HEK293 (cell line): ENCODE results near the gene FZD7.
A peak's percentile ranks its signal among the peaks of the same experiment; 100 is the strongest.

Experiments used
- CTCF ChIA-PET: fragments of 350-600 bp; formaldehyde crosslinking; extraction: SDS; loops from one replicate; lab custom pipeline; 2021; ENCODE audit warnings: antibody characterized with exemption; lab: Yijun Ruan, JAX
- POLR2A ChIA-PET: fragments of 300-600 bp; formaldehyde crosslinking; extraction: SDS; loops from one replicate; lab custom pipeline; 2020; ENCODE audit warnings: antibody characterized with exemption, inconsistent platforms; lab: Yijun Ruan, JAX
- H3K27ac ChIP-seq: fragments of 200-500 bp; sonication (Bioruptor generic); 2 replicates; pipeline ENCODE4 v1.5.1; 2014; ENCODE audit warnings: low read depth, low read length, control low read depth, inconsistent platforms; ENCODE audit errors: extremely low read depth
- H3K36me3 ChIP-seq, 2 experiments: fragments of 200-500 bp in 1 of 2; sonication (Bioruptor generic) in 1 of 2; 1 replicate in 1 of 2; 2 replicates in 1 of 2; pipeline ENCODE4 v1.5.1; 2014 to 2017; ENCODE audit warnings: inconsistent platforms in 2 of 2, low read length in 2 of 2; ENCODE audit not compliant: control insufficient read depth in 2 of 2, insufficient read depth in 1 of 2
- H3K4me1 ChIP-seq: fragments of 200-500 bp; sonication (Bioruptor generic); 2 replicates; pipeline ENCODE4 v1.5.1; 2014; ENCODE audit warnings: mild to moderate bottlenecking, low read length, inconsistent platforms; ENCODE audit not compliant: control insufficient read depth, insufficient read depth
- H3K4me3 ChIP-seq: 2 replicates; pipeline ENCODE4 v1.5.1; 2011; ENCODE audit warnings: low read depth, mild to moderate bottlenecking, control low read depth, low read length, moderate library complexity
- H3K9me3 ChIP-seq: fragments of 200-500 bp; sonication (Bioruptor generic); 2 replicates; pipeline ENCODE4 v1.5.1; 2014; ENCODE audit warnings: low read depth, low read length, inconsistent platforms; ENCODE audit not compliant: control insufficient read depth, insufficient read depth
- ZBTB20 ChIP-seq: fragments of 450-650 bp; formaldehyde crosslinking; IDR thresholded peaks from 2 replicates; pipeline ENCODE4 v1.5.1; 2016; ENCODE audit warnings: missing biosample characterization, missing genetic modification characterization
- ZFP37 ChIP-seq: fragments of 450-650 bp; formaldehyde crosslinking; IDR thresholded peaks from 2 replicates; pipeline ENCODE4 v1.5.1; 2016; ENCODE audit warnings: missing biosample characterization, missing genetic modification characterization
- ZNF292 ChIP-seq: fragments of 450-650 bp; formaldehyde crosslinking; IDR thresholded peaks from 2 replicates; pipeline ENCODE4 v1.5.1; 2016; ENCODE audit warnings: low read depth, missing biosample characterization, missing genetic modification characterization, borderline replicate concordance
- ZNF366 ChIP-seq: fragments of 450-650 bp; formaldehyde crosslinking; conservative IDR thresholded peaks from 2 replicates; pipeline ENCODE4 v1.5.1; 2016; ENCODE audit warnings: missing biosample characterization, missing genetic modification characterization
- ZNF433 ChIP-seq: fragments of 450-650 bp; formaldehyde crosslinking; IDR thresholded peaks from 2 replicates; pipeline ENCODE4 v1.5.1; 2016; ENCODE audit warnings: missing biosample characterization, missing genetic modification characterization, low read depth
- ZNF707 ChIP-seq: fragments of 450-650 bp; formaldehyde crosslinking; IDR thresholded peaks from 2 replicates; pipeline ENCODE4 v1.5.1; 2016; ENCODE audit warnings: missing biosample characterization, missing genetic modification characterization
- ZNF76 ChIP-seq: fragments of 450-650 bp; formaldehyde crosslinking; IDR thresholded peaks from 2 replicates; pipeline ENCODE4; 2016; ENCODE audit warnings: low read depth, missing biosample characterization, missing genetic modification characterization, borderline replicate concordance
- ZNF785 ChIP-seq: fragments of 450-650 bp; formaldehyde crosslinking; IDR thresholded peaks from 2 replicates; pipeline ENCODE4 v1.5.1; 2016; ENCODE audit warnings: missing biosample characterization, missing genetic modification characterization
- TF ChIP-seq, protein P1 (sequence below): fragments of 450-650 bp; formaldehyde crosslinking; IDR thresholded peaks from 2 replicates; pipeline ENCODE4 v1.5.1; 2016; ENCODE audit warnings: missing biosample characterization, missing genetic modification characterization
- TF ChIP-seq, protein P2 (sequence below): fragments of 450-650 bp; IDR thresholded peaks from 2 replicates; pipeline ENCODE4 v1.5.1; 2018; ENCODE audit warnings: missing biosample characterization, mild to moderate bottlenecking, missing genetic modification characterization
- TF ChIP-seq, protein P3 (sequence below): fragments of 450-650 bp; formaldehyde crosslinking; conservative IDR thresholded peaks from 2 replicates; pipeline ENCODE4 v1.5.1; 2016; ENCODE audit warnings: low read depth, missing biosample characterization, missing genetic modification characterization
- TF ChIP-seq, protein P4 (sequence below): fragments of 450-650 bp; formaldehyde crosslinking; IDR thresholded peaks from 2 replicates; pipeline ENCODE4 v1.5.1; 2017; ENCODE audit warnings: missing biosample characterization, missing genetic modification characterization

The FZD7 gene

DNA sequence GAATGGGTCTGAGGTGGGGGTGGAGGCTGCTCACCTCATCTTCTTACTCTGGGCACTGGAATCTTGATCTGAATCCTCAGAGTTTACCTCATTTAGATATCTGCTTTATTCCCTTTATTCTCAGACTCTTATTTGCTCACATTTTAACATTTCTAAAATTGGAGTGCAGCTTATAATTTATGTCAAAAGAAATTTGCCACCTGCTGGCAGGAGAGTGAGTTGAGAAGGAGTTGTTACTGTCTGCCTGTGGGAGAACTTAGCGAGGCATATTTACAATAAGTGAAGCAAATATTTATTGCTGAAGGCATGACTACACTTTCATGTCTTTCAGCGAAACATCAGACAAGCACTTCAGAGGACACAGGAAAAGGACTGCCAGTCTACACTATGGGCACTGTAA is 23.0 kb downstream of the FZD7 start (continued):
- no peak for TF ChIP-seq ZNF707
- no peak for TF ChIP-seq ZFP37 (tag by site-specific recombination)
- TF ChIP-seq ZNF76 (tag by site-specific recombination) = no peak
- TF ChIP-seq ZNF433 (tag by site-specific recombination) = no peak
- no peak for TF ChIP-seq ZNF785 (tag by site-specific recombination)

DNA sequence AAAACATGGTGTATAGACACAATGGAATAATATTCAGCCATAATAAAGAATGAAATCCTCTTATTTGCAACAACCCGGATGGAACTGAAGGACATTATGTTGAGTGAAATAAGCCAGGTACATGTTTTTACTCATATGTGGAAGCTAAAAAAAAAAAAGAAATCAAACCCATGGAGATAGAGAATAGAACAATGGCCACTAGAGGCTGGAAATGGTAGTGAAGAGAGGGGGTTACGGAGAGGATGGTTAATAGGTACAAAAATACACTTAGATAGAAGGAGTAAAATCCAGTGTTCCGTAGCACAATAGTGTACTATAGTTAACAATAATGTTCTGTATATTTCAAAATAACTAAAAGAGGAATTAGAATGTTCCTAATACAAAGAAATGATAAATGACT is 26.6 kb downstream of the FZD7 start:
- H3K9me3 ChIP-seq = no peaks in the 10 kb centered on the region
- H3K4me1 ChIP-seq = no peaks in the 10 kb centered on the region
- CTCF ChIA-PET = interaction anchor here (0.6 to 1.0 kb wide), 3 partner anchors 14 to 1021 kb away, joined by 3 to 5 read pairs (median 3); no protein-coding TSS in a partner anchor
- no peaks in the 10 kb centered on the region for H3K36me3 ChIP-seq
- no peak overlapping the region for H3K27ac ChIP-seq
- no peak overlapping the region for H3K4me3 ChIP-seq
- POLR2A ChIA-PET = interaction anchor here (0.5 kb wide), 1 partner anchor 16 kb away, joined by 3 read pairs; no protein-coding TSS in a partner anchor
- TF ChIP-seq ZNF366 (tag by site-specific recombination) (no peak), ZNF292 (no peak)
- TF ChIP-seq, protein P1, sequence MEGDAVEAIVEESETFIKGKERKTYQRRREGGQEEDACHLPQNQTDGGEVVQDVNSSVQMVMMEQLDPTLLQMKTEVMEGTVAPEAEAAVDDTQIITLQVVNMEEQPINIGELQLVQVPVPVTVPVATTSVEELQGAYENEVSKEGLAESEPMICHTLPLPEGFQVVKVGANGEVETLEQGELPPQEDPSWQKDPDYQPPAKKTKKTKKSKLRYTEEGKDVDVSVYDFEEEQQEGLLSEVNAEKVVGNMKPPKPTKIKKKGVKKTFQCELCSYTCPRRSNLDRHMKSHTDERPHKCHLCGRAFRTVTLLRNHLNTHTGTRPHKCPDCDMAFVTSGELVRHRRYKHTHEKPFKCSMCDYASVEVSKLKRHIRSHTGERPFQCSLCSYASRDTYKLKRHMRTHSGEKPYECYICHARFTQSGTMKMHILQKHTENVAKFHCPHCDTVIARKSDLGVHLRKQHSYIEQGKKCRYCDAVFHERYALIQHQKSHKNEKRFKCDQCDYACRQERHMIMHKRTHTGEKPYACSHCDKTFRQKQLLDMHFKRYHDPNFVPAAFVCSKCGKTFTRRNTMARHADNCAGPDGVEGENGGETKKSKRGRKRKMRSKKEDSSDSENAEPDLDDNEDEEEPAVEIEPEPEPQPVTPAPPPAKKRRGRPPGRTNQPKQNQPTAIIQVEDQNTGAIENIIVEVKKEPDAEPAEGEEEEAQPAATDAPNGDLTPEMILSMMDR (tag by site-specific recombination) = 0 out of 2 replicates have a peak, but pooled peaks have one; percentile 12

DNA sequence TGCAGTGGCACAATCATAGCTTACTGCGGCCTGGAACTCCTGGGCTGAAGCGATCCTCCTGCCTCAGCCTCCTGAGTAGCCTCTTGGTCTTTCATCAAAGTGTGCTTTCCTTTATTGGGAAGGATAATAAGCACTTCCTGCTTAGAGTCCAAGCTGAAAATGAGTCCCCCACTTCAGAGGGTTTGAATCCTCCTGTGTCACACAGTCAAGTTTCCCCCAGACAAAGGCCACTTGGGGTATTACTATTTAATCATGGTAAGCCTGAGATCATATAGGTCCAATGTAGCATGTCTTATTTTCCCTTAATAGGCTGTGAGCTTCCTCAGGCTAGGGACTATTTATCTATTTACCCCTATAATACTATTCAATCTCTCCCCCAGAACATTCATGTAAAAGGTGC is 28.0 kb downstream of the FZD7 start:
- no peaks in the 10 kb centered on the region for H3K9me3 ChIP-seq
- H3K4me1 ChIP-seq = no peaks in the 10 kb centered on the region
- POLR2A ChIA-PET = no interaction called here
- H3K36me3 ChIP-seq = no peaks in the 10 kb centered on the region
- H3K4me3 ChIP-seq = no peak overlapping the region
- H3K27ac ChIP-seq = no peak overlapping the region
- CTCF ChIA-PET = no interaction called here
- TF ChIP-seq, protein P2, sequence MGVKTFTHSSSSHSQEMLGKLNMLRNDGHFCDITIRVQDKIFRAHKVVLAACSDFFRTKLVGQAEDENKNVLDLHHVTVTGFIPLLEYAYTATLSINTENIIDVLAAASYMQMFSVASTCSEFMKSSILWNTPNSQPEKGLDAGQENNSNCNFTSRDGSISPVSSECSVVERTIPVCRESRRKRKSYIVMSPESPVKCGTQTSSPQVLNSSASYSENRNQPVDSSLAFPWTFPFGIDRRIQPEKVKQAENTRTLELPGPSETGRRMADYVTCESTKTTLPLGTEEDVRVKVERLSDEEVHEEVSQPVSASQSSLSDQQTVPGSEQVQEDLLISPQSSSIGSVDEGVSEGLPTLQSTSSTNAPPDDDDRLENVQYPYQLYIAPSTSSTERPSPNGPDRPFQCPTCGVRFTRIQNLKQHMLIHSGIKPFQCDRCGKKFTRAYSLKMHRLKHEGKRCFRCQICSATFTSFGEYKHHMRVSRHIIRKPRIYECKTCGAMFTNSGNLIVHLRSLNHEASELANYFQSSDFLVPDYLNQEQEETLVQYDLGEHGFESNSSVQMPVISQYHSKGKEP = no peak
- TF ChIP-seq, protein P3, sequence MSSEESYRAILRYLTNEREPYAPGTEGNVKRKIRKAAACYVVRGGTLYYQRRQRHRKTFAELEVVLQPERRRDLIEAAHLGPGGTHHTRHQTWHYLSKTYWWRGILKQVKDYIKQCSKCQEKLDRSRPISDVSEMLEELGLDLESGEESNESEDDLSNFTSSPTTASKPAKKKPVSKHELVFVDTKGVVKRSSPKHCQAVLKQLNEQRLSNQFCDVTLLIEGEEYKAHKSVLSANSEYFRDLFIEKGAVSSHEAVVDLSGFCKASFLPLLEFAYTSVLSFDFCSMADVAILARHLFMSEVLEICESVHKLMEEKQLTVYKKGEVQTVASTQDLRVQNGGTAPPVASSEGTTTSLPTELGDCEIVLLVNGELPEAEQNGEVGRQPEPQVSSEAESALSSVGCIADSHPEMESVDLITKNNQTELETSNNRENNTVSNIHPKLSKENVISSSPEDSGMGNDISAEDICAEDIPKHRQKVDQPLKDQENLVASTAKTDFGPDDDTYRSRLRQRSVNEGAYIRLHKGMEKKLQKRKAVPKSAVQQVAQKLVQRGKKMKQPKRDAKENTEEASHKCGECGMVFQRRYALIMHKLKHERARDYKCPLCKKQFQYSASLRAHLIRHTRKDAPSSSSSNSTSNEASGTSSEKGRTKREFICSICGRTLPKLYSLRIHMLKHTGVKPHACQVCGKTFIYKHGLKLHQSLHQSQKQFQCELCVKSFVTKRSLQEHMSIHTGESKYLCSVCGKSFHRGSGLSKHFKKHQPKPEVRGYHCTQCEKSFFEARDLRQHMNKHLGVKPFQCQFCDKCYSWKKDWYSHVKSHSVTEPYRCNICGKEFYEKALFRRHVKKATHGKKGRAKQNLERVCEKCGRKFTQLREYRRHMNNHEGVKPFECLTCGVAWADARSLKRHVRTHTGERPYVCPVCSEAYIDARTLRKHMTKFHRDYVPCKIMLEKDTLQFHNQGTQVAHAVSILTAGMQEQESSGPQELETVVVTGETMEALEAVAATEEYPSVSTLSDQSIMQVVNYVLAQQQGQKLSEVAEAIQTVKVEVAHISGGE = peak; percentile 80

DNA sequence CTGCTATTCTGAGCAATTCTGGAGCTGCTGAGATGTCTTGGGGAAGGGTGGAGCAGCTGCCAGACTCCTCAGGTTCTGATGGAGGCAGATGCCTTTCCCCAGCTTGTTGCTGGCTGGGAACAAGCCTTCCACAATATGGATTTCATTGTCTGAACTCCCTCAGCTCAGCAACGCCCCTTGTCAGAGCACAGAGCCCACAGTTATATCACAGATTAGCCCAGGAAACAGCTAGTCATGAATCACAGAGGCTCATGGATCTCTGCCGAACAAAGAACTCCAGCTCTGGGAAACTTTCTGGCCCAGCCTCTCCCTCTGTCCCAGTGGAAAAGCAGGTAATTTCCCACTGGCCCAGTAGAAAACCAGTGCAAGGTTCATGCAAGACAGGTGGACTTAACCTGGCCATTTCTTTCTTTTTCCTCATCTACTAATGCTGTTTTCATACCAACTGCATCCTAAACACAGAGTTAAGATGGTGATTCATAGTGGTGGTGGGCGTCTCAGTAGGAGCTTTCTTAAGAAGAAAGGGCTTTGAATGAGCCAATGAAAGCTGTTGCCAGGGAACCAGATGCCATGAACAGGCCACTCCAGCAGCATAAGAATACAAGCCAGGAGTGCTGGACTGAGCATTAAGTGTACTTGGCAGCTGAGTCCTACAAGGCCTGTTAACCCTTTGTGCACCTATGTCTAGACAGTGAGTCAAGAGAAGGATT is 30.7 kb downstream of the FZD7 start:
- Histone ChIP-seq H3K4me1 (no peaks in the 10 kb centered on the region), H3K4me3 (no peak overlapping the region), H3K9me3 (no peaks in the 10 kb centered on the region), H3K36me3 (no peaks in the 10 kb centered on the region), H3K27ac (no peak overlapping the region)
- POLR2A ChIA-PET = interaction anchor here (0.5 kb wide), 1 partner anchor 14 kb away, joined by 3 read pairs; no protein-coding TSS in a partner anchor
- CTCF ChIA-PET = interaction anchor here (0.5 to 2.9 kb wide), 7 partner anchors 38 to 206 kb away, joined by 3 to 9 read pairs (median 3); no protein-coding TSS in a partner anchor
- TF ChIP-seq ZBTB20 (tag by site-specific recombination) = 0 out of 2 replicates have a peak, but pooled peaks have one; percentile 31
- TF ChIP-seq, protein P4, sequence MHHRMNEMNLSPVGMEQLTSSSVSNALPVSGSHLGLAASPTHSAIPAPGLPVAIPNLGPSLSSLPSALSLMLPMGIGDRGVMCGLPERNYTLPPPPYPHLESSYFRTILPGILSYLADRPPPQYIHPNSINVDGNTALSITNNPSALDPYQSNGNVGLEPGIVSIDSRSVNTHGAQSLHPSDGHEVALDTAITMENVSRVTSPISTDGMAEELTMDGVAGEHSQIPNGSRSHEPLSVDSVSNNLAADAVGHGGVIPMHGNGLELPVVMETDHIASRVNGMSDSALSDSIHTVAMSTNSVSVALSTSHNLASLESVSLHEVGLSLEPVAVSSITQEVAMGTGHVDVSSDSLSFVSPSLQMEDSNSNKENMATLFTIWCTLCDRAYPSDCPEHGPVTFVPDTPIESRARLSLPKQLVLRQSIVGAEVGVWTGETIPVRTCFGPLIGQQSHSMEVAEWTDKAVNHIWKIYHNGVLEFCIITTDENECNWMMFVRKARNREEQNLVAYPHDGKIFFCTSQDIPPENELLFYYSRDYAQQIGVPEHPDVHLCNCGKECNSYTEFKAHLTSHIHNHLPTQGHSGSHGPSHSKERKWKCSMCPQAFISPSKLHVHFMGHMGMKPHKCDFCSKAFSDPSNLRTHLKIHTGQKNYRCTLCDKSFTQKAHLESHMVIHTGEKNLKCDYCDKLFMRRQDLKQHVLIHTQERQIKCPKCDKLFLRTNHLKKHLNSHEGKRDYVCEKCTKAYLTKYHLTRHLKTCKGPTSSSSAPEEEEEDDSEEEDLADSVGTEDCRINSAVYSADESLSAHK = no peak
- TF ChIP-seq ZNF785 (tag by site-specific recombination) = no peak
